ENCODE results near the gene TAF1B.

DNA sequence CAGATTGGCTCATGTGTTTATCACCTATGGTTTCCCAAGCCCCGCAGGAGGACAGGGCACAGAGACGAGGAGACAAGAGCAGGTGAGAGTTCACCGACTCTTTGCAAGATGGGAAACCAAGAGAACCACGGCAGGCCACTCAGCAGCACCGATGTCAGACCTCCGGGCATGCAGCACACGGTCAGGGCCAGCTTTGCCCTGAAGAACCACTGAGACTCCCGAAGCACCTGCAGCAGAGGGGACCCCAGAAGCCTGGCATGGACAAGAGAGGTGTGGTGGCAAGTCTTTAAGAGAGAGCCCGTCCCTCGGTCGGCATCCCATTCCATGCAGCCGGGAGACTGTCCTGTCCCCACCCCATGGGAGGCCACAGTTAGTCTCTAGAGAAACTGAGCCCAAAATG, 36.6 kb upstream of the TAF1B start:
- TF ChIP-seq ZNF274 (IDR thresholded peaks at IDR 0.05; ENCODE audit: low read depth, low read length) = no peak
- TF ChIP-seq SUZ12 (IDR thresholded peaks at IDR 0.05; ENCODE audit: extremely low read depth, insufficient read depth, insufficient read length) = no peak
- no peak for TF ChIP-seq YY1 (IDR thresholded peaks at IDR 0.05; ENCODE audit: insufficient read depth, insufficient read length)
